Body of pancreas (tissue), 4 donors: Measurements from ENCODE around the gene DYNLRB1.
"Not testable (repeated sequence)": the region's sequence is repeated elsewhere in the genome, so short reads cannot be mapped to it uniquely, and the experiment has no call there.

Experiments used
- POLR2A ChIP-seq, 3 donors: fragments of 450-650 bp; IDR thresholded peaks; one replicate each; pipeline ENCODE4 v1.6.1; 2016; ENCODE audit warnings: antibody characterized with exemption in 3 of 3, mild to moderate bottlenecking in 2 of 3
- TF ChIP-seq, protein P1 (sequence below), 7 experiments: fragments of 450-650 bp in 4 of 7; fragments of 200-600 bp in 3 of 7; sonication (generic) in 3 of 7; IDR thresholded peaks; one replicate each; pipeline ENCODE4 v1.5.1; 2016 to 2019; ENCODE audit warnings: antibody characterized with exemption in 7 of 7

DNA sequence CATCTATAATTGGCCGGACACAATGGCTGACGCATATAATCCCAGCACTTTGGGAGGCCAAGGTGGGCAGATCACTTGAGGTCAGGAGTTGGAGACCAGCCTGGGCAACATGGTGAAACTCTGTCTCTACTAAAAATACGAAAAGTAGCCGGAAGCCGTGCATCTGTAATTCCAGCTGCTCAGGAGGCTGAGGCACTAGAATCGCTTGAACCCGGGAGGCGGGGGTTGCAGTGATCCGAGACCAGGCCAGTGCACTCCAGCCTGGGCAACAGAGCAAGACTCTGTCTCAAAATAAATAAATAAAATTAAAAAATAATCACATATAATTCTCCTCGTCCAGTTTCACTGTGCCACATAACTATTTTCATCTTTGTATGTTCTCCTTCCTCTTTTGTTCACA, 3.6 kb downstream of the DYNLRB1 start:
- TF ChIP-seq, protein P1, sequence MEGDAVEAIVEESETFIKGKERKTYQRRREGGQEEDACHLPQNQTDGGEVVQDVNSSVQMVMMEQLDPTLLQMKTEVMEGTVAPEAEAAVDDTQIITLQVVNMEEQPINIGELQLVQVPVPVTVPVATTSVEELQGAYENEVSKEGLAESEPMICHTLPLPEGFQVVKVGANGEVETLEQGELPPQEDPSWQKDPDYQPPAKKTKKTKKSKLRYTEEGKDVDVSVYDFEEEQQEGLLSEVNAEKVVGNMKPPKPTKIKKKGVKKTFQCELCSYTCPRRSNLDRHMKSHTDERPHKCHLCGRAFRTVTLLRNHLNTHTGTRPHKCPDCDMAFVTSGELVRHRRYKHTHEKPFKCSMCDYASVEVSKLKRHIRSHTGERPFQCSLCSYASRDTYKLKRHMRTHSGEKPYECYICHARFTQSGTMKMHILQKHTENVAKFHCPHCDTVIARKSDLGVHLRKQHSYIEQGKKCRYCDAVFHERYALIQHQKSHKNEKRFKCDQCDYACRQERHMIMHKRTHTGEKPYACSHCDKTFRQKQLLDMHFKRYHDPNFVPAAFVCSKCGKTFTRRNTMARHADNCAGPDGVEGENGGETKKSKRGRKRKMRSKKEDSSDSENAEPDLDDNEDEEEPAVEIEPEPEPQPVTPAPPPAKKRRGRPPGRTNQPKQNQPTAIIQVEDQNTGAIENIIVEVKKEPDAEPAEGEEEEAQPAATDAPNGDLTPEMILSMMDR (IDR thresholded peaks at IDR 0.05): not testable (repeated sequence)
- not testable (repeated sequence) for TF ChIP-seq POLR2A (IDR thresholded peaks at IDR 0.05)
